IMR-90 (cell line): ENCODE data around the gene MACC1. TPM values are rescaled to one million over a fixed set of nuclear protein-coding genes. Genes with fewer than 3 reads are reported as not detected.

Experiments used
- ATAC-seq: fragments of 200-7000 bp; cut with Tn5 transposase; 2 replicates; pipeline ENCODE4 v1.9.1; 2020; ENCODE audit warnings: low read depth, mild to moderate bottlenecking, moderate library complexity
- BruUV-seq: library from RNA; stranded (reverse); fragments of 400-500 nt; replicated peaks from 2 replicates; lab custom pipeline; 2021; lab: Mats Ljungman, UMichigan
- CTCF ChIA-PET: fragments of 300-600 bp; formaldehyde crosslinking; extraction: SDS; loops from one replicate; lab custom pipeline; 2021; ENCODE audit warnings: antibody characterized with exemption; lab: Yijun Ruan, JAX
- POLR2A ChIA-PET: fragments of 300-600 bp; sonication (Branson Sonifier 250); formaldehyde crosslinking; loops from one replicate; lab custom pipeline; 2022; ENCODE audit warnings: antibody characterized with exemption; ENCODE audit not compliant: unreplicated experiment; lab: Charles Lee
- DNase-seq: peaks from one replicate; pipeline ENCODE4 v3.0.0; 2013
- H2AFZ ChIP-seq: replicated peaks from 2 replicates; pipeline ENCODE3; 2013; ENCODE audit warnings: low read length, mild to moderate bottlenecking; ENCODE audit not compliant: poor library complexity
- H2AK5ac ChIP-seq: 2 replicates; pipeline ENCODE4 v1.6.1; 2013; ENCODE audit warnings: low read depth, low read length, inconsistent platforms
- H2AK9ac ChIP-seq: replicated peaks from 2 replicates; pipeline ENCODE3; 2013; ENCODE audit warnings: mild to moderate bottlenecking, low read depth, low read length, moderate library complexity; ENCODE audit not compliant: poor library complexity
- H2BK120ac ChIP-seq: 2 replicates; pipeline ENCODE4 v1.6.1; 2013; ENCODE audit warnings: low read depth, low read length, inconsistent platforms
- H2BK15ac ChIP-seq: 3 replicates; pipeline ENCODE4 v1.6.1; 2013; ENCODE audit warnings: low read depth, low read length, inconsistent platforms
- H2BK20ac ChIP-seq: 2 replicates; pipeline ENCODE4 v1.6.1; 2013; ENCODE audit warnings: low read depth, mild to moderate bottlenecking, inconsistent platforms, low read length, moderate library complexity
- H2BK5ac ChIP-seq: 2 replicates; pipeline ENCODE4 v1.6.1; 2013; ENCODE audit warnings: mild to moderate bottlenecking, low read depth, low read length, inconsistent platforms; ENCODE audit not compliant: poor library complexity, severe bottlenecking
- H3K14ac ChIP-seq: replicated peaks from 2 replicates; pipeline ENCODE4 v1.6.1; 2013; ENCODE audit warnings: low read depth, low read length, inconsistent platforms
- H3K18ac ChIP-seq: 2 replicates; pipeline ENCODE4 v1.6.1; 2013; ENCODE audit warnings: low read depth, low read length, control low read depth
- H3K23ac ChIP-seq: 2 replicates; pipeline ENCODE4 v1.6.1; 2013; ENCODE audit warnings: low read depth, low read length, inconsistent platforms
- H3K27ac ChIP-seq: 2 replicates; pipeline ENCODE4 v1.5.1; 2013; ENCODE audit warnings: mild to moderate bottlenecking, control low read depth, low read length; ENCODE audit not compliant: insufficient read depth
- H3K27me3 ChIP-seq: 2 replicates; pipeline ENCODE4 v1.6.1; 2013; ENCODE audit warnings: low read length; ENCODE audit not compliant: control insufficient read depth, insufficient read depth
- H3K36me3 ChIP-seq: 2 replicates; pipeline ENCODE4 v1.6.1; 2013; ENCODE audit warnings: low read length, mixed read lengths; ENCODE audit not compliant: control insufficient read depth, insufficient read depth
- H3K4ac ChIP-seq: 2 replicates; pipeline ENCODE4 v1.6.1; 2013; ENCODE audit warnings: low read depth, low read length, inconsistent platforms
- H3K4me1 ChIP-seq: 2 replicates; pipeline ENCODE4 v1.6.1; 2013; ENCODE audit warnings: low read length, mixed read lengths; ENCODE audit not compliant: control insufficient read depth, insufficient read depth
- H3K4me2 ChIP-seq: 2 replicates; pipeline ENCODE4 v1.6.1; 2013; ENCODE audit warnings: low read depth, mild to moderate bottlenecking, control low read depth, low read length, moderate library complexity
- H3K4me3 ChIP-seq: 2 replicates; pipeline ENCODE4 v1.5.1; 2013; ENCODE audit warnings: low read depth, mild to moderate bottlenecking, control low read depth, low read length, moderate library complexity; ENCODE audit not compliant: insufficient read depth
- H3K56ac ChIP-seq: 2 replicates; pipeline ENCODE4 v1.6.1; 2013; ENCODE audit warnings: low read length, inconsistent platforms; ENCODE audit not compliant: insufficient read depth; ENCODE audit errors: extremely low read depth
- H3K79me1 ChIP-seq, 2 experiments: 2 replicates each; pipeline ENCODE4 v1.6.1; 2013; ENCODE audit warnings: low read length in 2 of 2, inconsistent platforms in 1 of 2, low read depth in 1 of 2
- H3K9ac ChIP-seq: 2 replicates; pipeline ENCODE4 v1.6.1; 2013; ENCODE audit warnings: low read depth, low read length, control low read depth
- H3K9me1 ChIP-seq: 2 replicates; pipeline ENCODE4 v1.6.1; 2013; ENCODE audit warnings: low read length, inconsistent platforms; ENCODE audit not compliant: insufficient read depth
- H3K9me3 ChIP-seq: 2 replicates; pipeline ENCODE4 v1.6.1; 2013; ENCODE audit warnings: low read length; ENCODE audit not compliant: control insufficient read depth, insufficient read depth
- H4K20me1 ChIP-seq: 2 replicates; pipeline ENCODE4 v1.6.1; 2013; ENCODE audit warnings: low read length, inconsistent platforms; ENCODE audit not compliant: insufficient read depth
- H4K5ac ChIP-seq: 2 replicates; pipeline ENCODE4 v1.6.1; 2013; ENCODE audit warnings: mild to moderate bottlenecking, low read depth, low read length, control low read depth
- H4K8ac ChIP-seq, 2 experiments: 2 replicates each; pipeline ENCODE4 v1.6.1; 2013; ENCODE audit warnings: low read depth in 2 of 2, low read length in 2 of 2, control low read depth in 1 of 2, inconsistent platforms in 1 of 2
- H4K91ac ChIP-seq: 2 replicates; pipeline ENCODE4 v1.6.1; 2013; ENCODE audit warnings: low read depth, low read length, inconsistent platforms; ENCODE audit not compliant: insufficient read depth
- BHLHE40 ChIP-seq: fragments of 150-350 bp; IDR thresholded peaks from 2 replicates; pipeline ENCODE4 v1.6.1; 2016; ENCODE audit warnings: mild to moderate bottlenecking, low read depth, low read length
- CHD1 ChIP-seq: IDR thresholded peaks from 2 replicates; pipeline ENCODE4 v1.6.1; 2012; ENCODE audit warnings: low read depth, low read length, improper control_type of control experiment
- ELK1 ChIP-seq: fragments of 150-350 bp; IDR thresholded peaks from 2 replicates; pipeline ENCODE4 v1.6.1; 2016; ENCODE audit warnings: low read depth, mild to moderate bottlenecking, low read length, moderate library complexity, borderline replicate concordance
- MAFK ChIP-seq: IDR thresholded peaks from 2 replicates; pipeline ENCODE4 v1.6.1; 2012; ENCODE audit warnings: low read depth, low read length, improper control_type of control experiment
- MAZ ChIP-seq: IDR thresholded peaks from 2 replicates; pipeline ENCODE4 v1.6.1; 2012; ENCODE audit warnings: low read depth, mild to moderate bottlenecking, low read length, improper control_type of control experiment, moderate library complexity, borderline replicate concordance
- MXI1 ChIP-seq: IDR thresholded peaks from 2 replicates; pipeline ENCODE4 v1.6.1; 2012; ENCODE audit warnings: low read depth, mild to moderate bottlenecking, low read length, moderate library complexity, borderline replicate concordance
- NFE2L2 ChIP-seq: fragments of 150-350 bp; IDR thresholded peaks from 2 replicates; pipeline ENCODE4 v1.6.1; 2016; ENCODE audit warnings: low read depth, mild to moderate bottlenecking, low read length
- RAD21 ChIP-seq: IDR thresholded peaks from 2 replicates; pipeline ENCODE4 v1.6.1; 2012; ENCODE audit warnings: low read length, improper control_type of control experiment
- RCOR1 ChIP-seq: IDR thresholded peaks from 2 replicates; pipeline ENCODE4 v1.6.1; 2012; ENCODE audit warnings: mild to moderate bottlenecking, low read length, improper control_type of control experiment; ENCODE audit not compliant: insufficient replicate concordance
- RFX5 ChIP-seq: IDR thresholded peaks from 2 replicates; pipeline ENCODE4 v1.8.0; 2012; ENCODE audit warnings: low read depth, mild to moderate bottlenecking, low read length, moderate library complexity
- SMC3 ChIP-seq: fragments of 150-350 bp; IDR thresholded peaks from 2 replicates; pipeline ENCODE4 v1.6.1; 2016; ENCODE audit warnings: low read depth, mild to moderate bottlenecking, antibody characterized with exemption, low read length, moderate library complexity
- USF2 ChIP-seq: fragments of 150-350 bp; IDR thresholded peaks from 2 replicates; pipeline ENCODE4 v1.6.1; 2017; ENCODE audit warnings: mild to moderate bottlenecking, antibody characterized with exemption, low read length, low read depth
- WGBS, 2 experiments: methylation state at CpG; one replicate each; pipeline versions ENCODE4 v1.1.5 to v1.1.7; 2013; ENCODE audit warnings: missing lambda C conversion rate in 2 of 2; ENCODE audit not compliant: insufficient read length in 1 of 2; ENCODE audit errors: extremely low coverage in 2 of 2; 5-methylcytosine and 5-hydroxymethylcytosine counted together
- dilution Hi-C: fragments of 300-500 bp; cut with HindIII; formaldehyde crosslinking; loops from one replicate; pipeline ENCODE4 v1.14.3; 2018; ENCODE audit warnings: low sequenced_read_pairs; ENCODE audit not compliant: unreplicated experiment
- in situ Hi-C: fragments of 300-500 bp; cut with MboI; formaldehyde crosslinking; loops from 3 replicates; pipeline ENCODE4 v1.14.3; 2019; ENCODE audit warnings: low sequenced_read_pairs, inconsistent platforms, mixed read lengths
- intact Hi-C: fragments of 100-400 bp; cut with micrococcal nuclease; formaldehyde crosslinking; loops from 2 replicates; pipeline ENCODE4 v1.10.0; 2022
- polyA plus RNA-seq, 3 experiments: library from polyadenylated mRNA; depleted of rRNA; stranded (reverse); fragments of >200 nt; gene quantifications; 2 replicates each; pipeline ENCODE4 v1.2.3, GENCODE V29; 2012; ENCODE audit warnings: low replicate concordance in 1 of 3
- total RNA-seq: library from RNA; depleted of rRNA; stranded (reverse); fragments of >200 nt; gene quantifications from 2 replicates; pipeline ENCODE4 v1.2.3, GENCODE V29; 2012

The MACC1 gene
- total and polyA plus RNA-seq, 2 of the 4 experiments (the other 2 are of a cell fraction): under 0.01 TPM; not detected in 1

- Histone ChIP-seq H2BK20ac (0 out of 2 replicates have a peak overlapping the region, but pooled peaks have one; percentile 43), H3K27me3 (no peaks in the 10 kb centered on the region), H3K56ac (no peak overlapping the region), H3K9me3 (no peaks in the 10 kb centered on the region), H4K5ac (no peak overlapping the region), H2BK5ac (no peak overlapping the region), H2BK120ac (no peak overlapping the region), H3K4me1 (peaks cover 5% of the 10 kb centered on the region; the same call in 1 of the 2 replicates), H4K8ac (no peak overlapping the region), H3K36me3 (no peaks in the 10 kb centered on the region), H2AFZ (no peak overlapping the region), H3K4ac (no peak overlapping the region), H3K4me3 (no peak overlapping the region), H3K9ac (no peak overlapping the region), H2BK15ac (no peak overlapping the region), H2AK9ac (no peak overlapping the region), H2AK5ac (no peak overlapping the region), H3K9me1 (no peaks in the 10 kb centered on the region), H3K14ac (no peak overlapping the region), H3K23ac (no peak overlapping the region), H3K27ac (no peak overlapping the region), H3K79me1 (no peaks in the 10 kb centered on the region), H4K91ac (no peak overlapping the region), H3K4me2 (no peak overlapping the region), H3K18ac (no peak overlapping the region), H4K20me1 (no peaks in the 10 kb centered on the region)
- TF ChIP-seq BHLHE40 (no peak), ELK1 (no peak), USF2 (no peak), NFE2L2 (no peak), MAFK (no peak), RAD21 (no peak), RFX5 (no peak), CHD1 (no peak), SMC3 (no peak), MXI1 (no peak), RCOR1 (no peak), MAZ (no peak)
- BruUV-seq: no TSS peak
- in situ Hi-C loops: no loop called here
- POLR2A ChIA-PET: no interaction called here
- no peak for ATAC-seq
- dilution Hi-C loops: no loop called here
- CTCF ChIA-PET: no interaction called here
- no peak for DNase-seq
- no CpG with 5 or more reads among the region's 3 CpGs for WGBS, 2 experiments
- intact Hi-C loops: loop anchor here (5.0 kb wide), 1 partner anchor 78 kb away; no protein-coding TSS in a partner anchor
Observed at GRCh38 chr7:20144801-20145200, 72.4 kb downstream of the MACC1 start.
